Thoracic aorta (tissue), 2 donors: Measurements from ENCODE around the gene MEIOB. TPM values are rescaled to one million over a fixed set of nuclear protein-coding genes. Genes with fewer than 3 reads are reported as not detected.

Experiments
- ATAC-seq: fragments of 150-250 bp; one replicate; pipeline ENCODE4 v1.8.0; 2017; ENCODE audit warnings: low read depth; ENCODE audit not compliant: insufficient number of reproducible peaks, low FRiP score
- DNase-seq: peaks from one replicate; pipeline ENCODE4 v3.0.0-alpha.2; 2020; ENCODE audit warnings: low spot score
- H3K27ac ChIP-seq, 2 donors: fragments of 200-600 bp; sonication (generic); 1 replicate in 1 of 2; 2 replicates in 1 of 2; pipeline ENCODE4 v1.5.1; 2016; ENCODE audit warnings: mild to moderate bottlenecking in 2 of 2, moderate library complexity in 2 of 2
- H3K27me3 ChIP-seq: fragments of 200-600 bp; sonication (generic); replicated peaks from 2 replicates; pipeline ENCODE4 v1.6.0; 2016; ENCODE audit warnings: mild to moderate bottlenecking; ENCODE audit not compliant: insufficient read depth
- H3K36me3 ChIP-seq: fragments of 200-600 bp; sonication (generic); one replicate; pipeline ENCODE4 v1.5.1; 2016
- H3K4me1 ChIP-seq, 2 donors: fragments of 200-600 bp; sonication (generic); 1 replicate in 1 of 2; 2 replicates in 1 of 2; pipeline versions ENCODE4 v1.5.1 to v1.6.0; 2016; ENCODE audit warnings: low read depth in 2 of 2, mild to moderate bottlenecking in 1 of 2; ENCODE audit not compliant: control insufficient read depth in 1 of 2
- H3K4me3 ChIP-seq: fragments of 200-600 bp; sonication (generic); 2 replicates; pipeline ENCODE4 v1.5.1; 2016; ENCODE audit warnings: mild to moderate bottlenecking
- H3K9me3 ChIP-seq: fragments of 200-600 bp; sonication (generic); 2 replicates; pipeline ENCODE4 v1.5.1; 2016
- CTCF ChIP-seq: fragments of 200-600 bp; sonication (generic); IDR thresholded peaks from one replicate; pipeline ENCODE4 v1.5.1; 2019; ENCODE audit warnings: antibody characterized with exemption
- total RNA-seq, 2 donors: library from RNA; depleted of rRNA; stranded (reverse); fragments of >200 nt; gene quantifications; one replicate each; pipeline versions ENCODE4 v1.1.0 to v1.2.3, GENCODE V29; 2016

Gene MEIOB
- total RNA-seq, 2 donors from 2014 or later: not detected

GRCh38 chr16:1794908-1795666 lies 76.9 kb downstream of the MEIOB start:
- H3K27me3 ChIP-seq: no peaks in the 10 kb centered on the region
- H3K4me1 ChIP-seq: no peaks in the 10 kb centered on the region
- TF ChIP-seq CTCF: no peak
- H3K9me3 ChIP-seq: no peaks in the 10 kb centered on the region
- ATAC-seq (no peak), DNase-seq (no peak)
- no peak overlapping the region for H3K27ac ChIP-seq
- no peak overlapping the region for H3K4me3 ChIP-seq
- H3K36me3 ChIP-seq: peaks cover 3% of the 10 kb centered on the region

GRCh38 chr16:1794221-1794871 lies 77.6 kb downstream of the MEIOB start:
- H3K4me3 ChIP-seq: no peak overlapping the region
- H3K27me3 ChIP-seq: no peaks in the 10 kb centered on the region
- ATAC-seq (no peak), DNase-seq (no peak)
- H3K9me3 ChIP-seq: no peaks in the 10 kb centered on the region
- peaks cover 6% of the 10 kb centered on the region for H3K36me3 ChIP-seq
- H3K4me1 ChIP-seq: no peaks in the 10 kb centered on the region
- TF ChIP-seq CTCF: no peak
- no peak overlapping the region for H3K27ac ChIP-seq

- Histone ChIP-seq H3K9me3 (no peaks in the 10 kb centered on the region), H3K4me3 (no peak within 1 kb of the TSS), H3K4me1 (no peaks in the 10 kb centered on the region), H3K36me3 (peaks cover 12% of the 10 kb centered on the region), H3K27me3 (no peaks in the 10 kb centered on the region), H3K27ac (no peak within 1 kb of the TSS)
- ATAC-seq: no peak
- no peak for TF ChIP-seq CTCF
- DNase-seq: no peak
Observed at GRCh38 chr16:1793578-1794220, 78.3 kb downstream of the MEIOB start, which contains the start of gene IGFALS. TSS of gene IGFALS (minus strand) at chr16:1793705. CDS start at chr16:1793652, 53 bp downstream.

- DNase-seq: no peak
- Histone ChIP-seq H3K4me3 (no peak overlapping the region), H3K9me3 (no peaks in the 10 kb centered on the region), H3K36me3 (peaks cover 19% of the 10 kb centered on the region), H3K27me3 (no peaks in the 10 kb centered on the region), H3K27ac (no peak overlapping the region), H3K4me1 (no peaks in the 10 kb centered on the region)
- TF ChIP-seq CTCF: no peak
- no peak for ATAC-seq
Observed at GRCh38 chr16:1792836-1793577, 79.0 kb downstream of the MEIOB start.
